Measurements from ENCODE around the gene FAM20C.

Gene FAM20C

DNA sequence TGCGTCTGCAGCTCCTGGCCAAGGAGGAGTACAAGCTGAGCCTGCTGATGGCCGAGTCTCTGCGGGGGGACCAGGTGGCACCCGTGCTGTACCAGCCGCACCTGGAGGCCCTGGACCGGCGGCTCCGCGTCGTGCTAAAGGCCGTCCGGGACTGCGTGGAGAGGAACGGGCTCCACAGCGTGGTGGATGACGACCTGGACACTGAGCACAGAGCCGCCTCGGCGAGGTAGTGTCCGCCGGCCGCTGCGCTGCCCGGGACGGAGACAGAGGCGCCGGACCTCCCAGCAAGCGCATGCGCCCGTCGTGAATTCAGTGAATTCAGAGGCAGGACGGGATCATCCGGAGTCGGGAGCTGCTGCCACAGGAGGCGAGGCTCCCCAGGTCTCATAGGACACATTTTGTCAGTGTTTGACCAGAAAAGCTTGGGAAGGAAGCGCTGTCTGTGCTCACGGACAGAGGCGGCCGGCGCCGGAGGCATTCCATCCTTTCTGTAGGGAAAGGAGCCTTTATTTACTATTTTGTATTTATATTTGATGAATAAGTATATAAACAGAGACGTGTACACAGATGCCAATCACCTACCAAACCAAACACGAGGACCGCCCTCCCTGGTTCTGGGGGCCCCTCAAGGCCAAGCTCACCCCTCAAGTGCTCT is 67.5 kb downstream of the FAM20C start:
- no peak for DNase-seq (ENCODE audit: low read depth)

GRCh38 chr7:260441-261281 is 68.3 kb downstream of the FAM20C start:
- DNase-seq (ENCODE audit: low read depth), result no peak

DNA sequence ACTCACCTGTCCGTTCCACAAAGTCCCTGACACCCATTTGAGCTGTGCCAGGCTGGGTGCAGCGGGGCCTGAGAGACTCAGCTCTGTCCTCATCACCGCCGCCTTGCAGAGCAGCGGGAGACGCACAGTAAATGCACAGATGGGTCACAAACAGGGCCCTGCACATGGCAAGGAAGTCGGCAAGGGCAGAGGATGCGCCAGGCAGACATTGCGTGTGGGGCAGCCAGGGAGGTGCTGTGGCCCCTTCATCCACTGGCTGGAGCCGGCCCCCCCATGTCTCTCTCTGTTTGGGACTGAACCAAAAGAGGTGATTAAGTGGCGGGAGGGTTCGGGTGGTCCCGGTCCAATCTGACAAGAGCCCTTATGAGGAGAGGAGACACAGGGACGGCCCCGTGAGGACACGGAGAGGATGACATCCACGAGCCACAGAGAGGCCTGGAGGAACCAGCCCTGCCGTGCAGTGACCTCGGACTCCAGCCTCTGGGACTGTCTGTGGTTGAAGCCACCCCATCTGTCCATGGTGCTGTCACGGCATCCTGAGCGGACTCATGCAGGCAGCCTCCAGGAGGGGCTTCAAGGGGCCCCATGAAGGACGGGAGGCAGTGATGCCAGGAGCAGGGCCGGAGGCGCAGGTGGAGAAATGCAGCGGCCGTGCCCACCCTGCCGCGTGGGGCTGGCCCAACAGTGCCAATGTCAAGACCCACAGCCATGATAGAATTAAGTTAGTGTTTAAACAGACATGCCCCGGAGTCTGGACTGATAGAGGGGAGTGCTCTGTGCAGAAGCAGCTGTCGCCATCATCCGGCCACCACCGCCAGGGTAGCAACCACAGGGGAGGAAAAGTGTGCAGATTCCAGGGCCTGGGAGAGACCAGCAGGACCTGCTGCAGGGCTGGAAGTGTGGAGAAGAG is 69.2 kb downstream of the FAM20C start:
- DNase-seq (ENCODE audit: low read depth), result no peak

DNA sequence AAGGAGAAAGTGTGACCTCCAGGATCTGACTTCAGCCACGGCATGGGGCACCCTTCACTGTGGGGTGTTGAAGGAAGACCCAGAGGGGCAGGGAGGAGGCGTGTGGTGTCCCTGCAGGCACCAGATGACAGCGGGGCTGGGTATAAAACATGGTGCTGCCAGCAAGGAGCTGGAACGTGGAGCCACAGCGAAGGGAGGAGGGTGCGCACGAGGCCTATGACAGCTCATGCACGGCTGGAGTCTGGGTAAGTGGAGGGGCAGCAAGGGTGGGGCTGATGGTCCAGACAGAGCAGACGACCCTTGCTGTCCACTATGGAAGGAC is 69.8 kb downstream of the FAM20C start:
- DNase-seq (ENCODE audit: low read depth), result no peak

DNA sequence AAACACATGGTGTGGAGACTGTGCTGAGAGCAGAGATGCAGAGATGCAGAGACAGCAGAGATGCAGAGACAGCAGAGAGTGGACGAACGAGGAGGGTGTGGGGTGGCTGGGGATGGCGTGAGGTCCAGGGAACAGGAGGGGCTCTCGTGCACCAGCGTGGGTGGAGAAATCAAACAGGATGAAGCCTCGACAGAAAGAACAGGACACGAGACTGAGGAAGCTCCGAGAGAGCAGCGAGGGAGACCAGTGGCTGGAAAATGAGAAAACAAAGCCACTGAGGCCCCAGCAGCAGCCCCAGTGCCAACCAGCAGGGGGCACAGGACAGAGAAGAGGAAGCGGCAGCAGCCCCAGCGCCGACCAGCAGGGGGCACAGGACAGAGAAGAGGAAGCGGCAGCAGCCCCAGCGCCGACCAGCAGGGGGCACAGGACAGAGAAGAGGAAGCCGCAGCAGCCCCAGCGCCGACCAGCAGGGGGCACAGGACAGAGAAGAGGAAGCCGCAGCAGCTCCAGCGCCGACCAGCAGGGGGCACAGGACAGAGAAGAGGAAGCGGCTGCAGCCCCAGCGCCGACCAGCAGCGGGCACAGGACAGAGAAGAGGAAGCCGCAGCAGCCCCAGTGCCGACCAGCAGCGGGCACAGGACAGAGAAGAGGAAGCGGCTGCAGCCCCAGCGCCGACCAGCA is 70.4 kb downstream of the FAM20C start:
- peak; percentile 64 for DNase-seq (ENCODE audit: low read depth)

- peak; percentile 26 for DNase-seq (ENCODE audit: low read depth)
These were observed 71.3 kb downstream of the FAM20C start for GRCh38 chr7:263483-264351.

GRCh38 chr7:264541-265191 is 72.3 kb downstream of the FAM20C start:
- DNase-seq (ENCODE audit: low read depth), result no peak

- no peak for DNase-seq (ENCODE audit: low read depth)
These were observed 73.0 kb downstream of the FAM20C start for GRCh38 chr7:265192-265997.

DNA sequence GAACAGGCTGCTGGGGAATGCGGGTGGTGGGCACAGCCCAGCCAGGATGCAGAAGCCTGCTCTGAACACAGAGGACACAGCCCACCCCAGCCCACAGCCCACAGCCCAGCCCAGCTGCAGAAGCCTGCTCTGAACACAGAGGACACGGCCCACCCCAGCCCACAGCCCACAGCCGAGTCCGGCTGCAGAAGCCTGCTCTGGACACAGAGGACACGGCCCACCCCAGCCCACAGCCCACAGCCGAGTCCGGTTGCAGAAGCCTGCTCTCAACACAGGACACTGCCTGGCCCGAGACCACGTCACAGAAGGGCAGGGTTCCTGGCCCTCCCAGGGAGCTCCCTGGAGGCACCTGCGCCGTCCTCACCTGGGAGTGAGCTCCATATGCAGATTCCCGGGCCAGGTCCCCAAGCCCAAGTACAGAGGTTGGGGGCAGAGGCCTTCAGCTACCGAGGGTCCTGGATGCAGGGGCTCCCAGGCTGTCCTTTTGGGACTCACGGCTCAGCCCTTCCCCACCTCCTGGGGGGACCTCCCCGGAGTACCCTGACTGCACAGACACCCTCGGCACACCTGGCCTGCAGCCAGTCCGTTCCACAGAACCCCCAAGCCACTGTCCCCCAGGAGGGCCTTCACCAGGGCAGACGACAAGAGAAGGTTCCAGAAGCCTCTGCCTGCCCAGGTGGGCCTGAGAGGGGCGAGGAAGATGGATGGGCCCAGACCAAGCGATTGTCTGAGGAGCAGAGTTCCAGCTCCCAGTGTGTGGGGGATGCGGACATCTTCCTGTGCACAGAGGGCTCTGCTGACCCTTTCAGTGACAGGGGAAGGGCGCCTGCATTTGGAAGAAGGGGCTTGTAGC is 73.9 kb downstream of the FAM20C start:
- DNase-seq (ENCODE audit: low read depth), result no peak

DNA sequence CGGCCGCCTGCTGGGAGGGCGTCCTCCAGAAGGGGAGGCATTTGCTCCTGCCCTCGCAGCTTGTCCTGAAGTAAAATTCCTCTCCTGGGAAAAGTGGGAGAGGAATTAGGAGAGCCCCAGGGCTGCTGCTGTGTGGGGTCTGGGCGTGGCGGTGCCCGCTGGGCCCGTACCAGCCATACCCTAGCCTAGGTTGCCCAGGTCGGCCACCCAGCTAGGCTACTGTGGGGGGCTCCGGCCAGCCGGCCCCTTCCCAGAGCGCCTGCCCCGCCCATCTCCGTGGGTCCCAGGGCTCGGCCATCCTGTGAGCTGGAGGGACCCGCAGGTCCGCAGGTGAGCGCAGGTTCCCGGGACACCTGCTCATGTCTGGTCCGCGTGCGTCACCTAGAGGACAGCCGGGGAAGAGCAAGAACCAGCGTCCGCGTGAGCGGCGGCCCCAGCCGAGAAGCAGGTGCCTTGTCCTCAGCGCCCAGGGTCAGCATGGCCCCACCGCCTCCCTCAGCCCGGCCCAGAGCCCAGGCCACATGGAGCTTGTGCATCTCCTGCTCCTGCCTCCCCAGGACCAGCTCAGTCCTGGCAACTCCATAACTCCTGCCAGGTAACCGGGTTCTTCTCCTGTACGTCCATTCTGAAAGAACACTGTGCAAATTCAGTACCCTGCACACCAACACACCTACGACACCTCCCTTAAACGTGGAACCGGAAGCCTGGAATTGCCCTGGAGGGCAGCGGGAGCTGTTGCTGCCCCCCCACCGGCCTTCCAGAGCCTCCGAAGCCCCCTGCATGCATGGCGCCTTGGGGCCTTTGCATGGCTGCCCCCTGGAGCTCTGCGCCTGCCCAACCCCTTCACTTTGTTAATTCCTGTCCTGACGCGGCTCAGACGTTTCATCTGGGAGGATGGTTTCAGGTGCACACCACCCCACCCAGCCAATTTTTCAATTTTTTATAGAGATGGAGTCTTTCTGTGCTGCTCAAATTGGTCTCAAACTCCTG is 74.8 kb downstream of the FAM20C start:
- DNase-seq (ENCODE audit: low read depth), result no peak

DNA sequence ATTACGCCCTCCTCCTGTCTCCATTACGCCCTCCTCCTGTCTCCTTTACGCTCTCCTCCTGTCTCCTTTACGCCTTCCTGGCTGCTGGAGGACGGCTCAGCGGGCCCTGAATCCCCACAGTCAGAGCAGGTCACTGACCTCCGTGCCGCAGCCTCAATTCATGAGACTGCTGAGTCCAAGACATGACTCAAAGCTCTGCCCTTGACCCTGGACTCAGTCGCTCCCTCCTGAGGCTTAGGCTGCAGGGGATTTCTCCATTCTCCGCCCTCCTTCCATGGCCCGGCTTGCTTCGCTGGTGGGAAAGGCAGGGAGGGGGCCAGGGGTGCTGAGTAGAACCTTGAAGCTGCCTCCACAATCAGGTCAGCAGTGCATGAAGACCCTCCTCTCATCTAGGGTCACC is 76.6 kb downstream of the FAM20C start:
- no peak for DNase-seq (ENCODE audit: low read depth)

DNA sequence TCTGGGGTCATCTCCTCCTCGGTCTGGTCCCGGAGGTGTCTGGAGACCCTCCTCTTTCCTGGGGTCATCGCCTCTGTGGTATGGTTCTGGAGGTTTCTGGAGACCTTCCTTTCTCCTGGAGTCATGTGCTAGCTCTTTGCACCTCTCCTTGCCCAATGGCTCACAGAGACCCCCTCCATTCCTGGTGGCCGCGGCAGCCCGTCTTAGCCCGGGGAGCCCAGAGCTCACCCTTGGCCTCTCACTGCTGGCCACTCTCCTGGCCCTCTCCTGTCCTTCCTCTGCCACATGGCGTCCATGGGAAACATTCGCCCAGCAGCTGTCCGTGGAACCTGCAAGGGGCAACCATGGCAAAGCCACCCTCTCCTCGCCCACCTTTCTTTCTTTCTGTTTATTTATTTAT is 77.3 kb downstream of the FAM20C start:
- DNase-seq (ENCODE audit: low read depth), result no peak

GRCh38 chr7:270351-270983 is 78.1 kb downstream of the FAM20C start:
- no peak for DNase-seq (ENCODE audit: low read depth)

DNA sequence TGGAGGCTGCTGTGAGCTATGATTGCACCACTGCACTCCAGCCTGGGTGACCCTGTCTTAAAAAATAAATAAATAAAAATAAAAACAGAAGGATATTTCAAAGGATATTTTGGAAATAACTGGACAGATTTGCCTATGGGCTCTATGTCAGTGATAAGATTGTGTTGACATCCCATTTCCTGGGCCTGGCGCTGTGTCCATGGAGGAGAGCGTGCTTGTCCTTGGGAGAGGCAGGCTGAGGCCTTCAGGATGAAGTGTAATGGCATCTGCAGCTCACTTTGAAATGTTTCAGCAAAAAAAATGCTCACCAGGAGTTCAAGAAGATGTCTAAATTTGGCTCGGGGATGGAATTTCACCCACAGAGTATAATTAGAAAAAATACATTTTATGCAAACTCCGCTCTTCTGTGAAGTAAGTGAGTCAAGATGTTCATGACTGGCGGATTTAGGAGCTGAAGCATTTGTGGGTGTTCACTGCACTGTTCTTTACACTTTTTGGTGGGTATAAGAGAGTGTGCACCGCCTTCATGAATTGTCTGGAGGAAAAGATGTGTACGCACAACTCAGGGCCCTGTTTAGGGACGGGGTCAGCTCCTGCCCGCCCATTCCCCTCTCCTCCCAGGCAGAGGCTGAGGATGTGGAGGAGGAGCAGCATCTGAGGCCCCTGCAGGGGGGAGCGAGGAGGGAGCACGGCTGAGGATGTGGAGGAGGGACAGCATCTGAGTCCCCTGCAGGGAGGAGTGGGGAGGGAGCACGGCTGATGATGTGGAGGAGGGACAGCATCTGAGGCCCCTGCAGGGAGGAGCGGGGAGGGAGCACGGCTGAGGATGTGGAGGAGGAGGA is 79.1 kb downstream of the FAM20C start:
- DNase-seq (ENCODE audit: low read depth), result no peak

GRCh38 chr7:272108-272615 is 79.8 kb downstream of the FAM20C start:
- DNase-seq (ENCODE audit: low read depth), result no peak

DNA sequence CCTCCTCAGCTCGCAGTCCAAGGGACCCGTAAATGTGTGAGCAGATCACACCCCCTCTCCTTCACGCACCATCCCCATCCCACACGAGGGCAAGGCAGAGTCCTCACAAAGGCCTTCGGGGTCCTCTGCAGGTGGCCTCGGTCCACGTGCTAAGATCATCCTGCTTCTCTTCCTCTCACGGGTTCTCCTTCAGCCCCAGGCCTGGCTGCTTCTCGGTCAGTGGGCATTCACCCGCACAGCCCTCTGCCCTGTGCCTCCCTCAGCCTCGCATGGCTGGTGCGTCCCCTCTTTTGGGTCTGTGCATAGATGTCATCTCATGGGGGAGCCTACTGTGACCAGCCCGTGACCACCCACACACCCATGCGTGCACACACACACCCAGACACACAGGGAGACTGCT is 80.3 kb downstream of the FAM20C start:
- no peak for DNase-seq (ENCODE audit: low read depth)
